HEK293 (cell line): ENCODE data around the gene CEP135.

Experiments
- HOXA7 ChIP-seq: sonication (generic); formaldehyde crosslinking; IDR thresholded peaks from 2 replicates; pipeline ENCODE4 v1.8.1; 2022; ENCODE audit warnings: missing genetic modification reagents, borderline replicate concordance
- IKZF3 ChIP-seq: fragments of 450-650 bp; IDR thresholded peaks from 2 replicates; pipeline ENCODE4 v1.5.0; 2018; ENCODE audit warnings: missing biosample characterization, mild to moderate bottlenecking, missing genetic modification characterization, moderate library complexity
- KLF9 ChIP-seq: fragments of 450-650 bp; formaldehyde crosslinking; IDR thresholded peaks from 2 replicates; pipeline ENCODE4 v1.5.1; 2016; ENCODE audit warnings: missing biosample characterization, missing genetic modification characterization, low read depth
- PBX3 ChIP-seq: sonication (generic); formaldehyde crosslinking; IDR thresholded peaks from 2 replicates; pipeline ENCODE4 v1.8.1; 2022; ENCODE audit warnings: mild to moderate bottlenecking, moderate library complexity, missing genetic modification reagents
- REPIN1 ChIP-seq: fragments of 450-650 bp; formaldehyde crosslinking; IDR thresholded peaks from 2 replicates; pipeline ENCODE4 v1.5.1; 2017; ENCODE audit warnings: missing biosample characterization, missing genetic modification characterization, low read depth
- SALL2 ChIP-seq: fragments of 450-650 bp; formaldehyde crosslinking; IDR thresholded peaks from 2 replicates; pipeline ENCODE4 v1.5.0; 2017; ENCODE audit warnings: missing biosample characterization, mild to moderate bottlenecking, missing genetic modification characterization, borderline replicate concordance
- TSHZ1 ChIP-seq: fragments of 450-650 bp; formaldehyde crosslinking; IDR thresholded peaks from 2 replicates; pipeline ENCODE4 v1.5.1; 2016; ENCODE audit warnings: missing biosample characterization, missing genetic modification characterization, borderline replicate concordance
- ZBTB1 ChIP-seq: fragments of 450-650 bp; formaldehyde crosslinking; IDR thresholded peaks from 2 replicates; pipeline ENCODE4 v1.5.1; 2016; ENCODE audit warnings: missing biosample characterization, missing genetic modification characterization
- ZBTB48 ChIP-seq: fragments of 450-650 bp; formaldehyde crosslinking; IDR thresholded peaks from 2 replicates; pipeline ENCODE4 v1.5.1; 2016; ENCODE audit warnings: missing biosample characterization, missing genetic modification characterization
- ZFP37 ChIP-seq: fragments of 450-650 bp; formaldehyde crosslinking; IDR thresholded peaks from 2 replicates; pipeline ENCODE4 v1.5.1; 2016; ENCODE audit warnings: missing biosample characterization, missing genetic modification characterization
- ZFP69B ChIP-seq: fragments of 450-650 bp; formaldehyde crosslinking; IDR thresholded peaks from 2 replicates; pipeline ENCODE4 v1.5.1; 2016; ENCODE audit warnings: missing biosample characterization, missing genetic modification characterization
- ZNF211 ChIP-seq: fragments of 450-650 bp; formaldehyde crosslinking; IDR thresholded peaks from 2 replicates; pipeline ENCODE4 v1.5.1; 2016; ENCODE audit warnings: low read depth, missing biosample characterization, missing genetic modification characterization
- ZNF221 ChIP-seq: fragments of 450-650 bp; formaldehyde crosslinking; IDR thresholded peaks from 2 replicates; pipeline ENCODE4 v1.5.1; 2017; ENCODE audit warnings: missing biosample characterization, missing genetic modification characterization, borderline replicate concordance
- ZNF404 ChIP-seq: fragments of 450-650 bp; formaldehyde crosslinking; IDR thresholded peaks from 2 replicates; pipeline ENCODE4 v1.5.1; 2017; ENCODE audit warnings: missing biosample characterization, missing genetic modification characterization
- ZNF488 ChIP-seq: fragments of 450-650 bp; formaldehyde crosslinking; IDR thresholded peaks from 2 replicates; pipeline ENCODE4 v1.5.1; 2016; ENCODE audit warnings: missing biosample characterization, missing genetic modification characterization
- ZNF501 ChIP-seq: fragments of 450-650 bp; formaldehyde crosslinking; IDR thresholded peaks from 2 replicates; pipeline ENCODE4 v1.5.1; 2016; ENCODE audit warnings: missing biosample characterization, missing genetic modification characterization
- ZNF510 ChIP-seq: fragments of 450-650 bp; formaldehyde crosslinking; IDR thresholded peaks from 2 replicates; pipeline ENCODE4 v1.5.1; 2018; ENCODE audit warnings: mild to moderate bottlenecking, missing genetic modification characterization, missing biosample characterization; ENCODE audit not compliant: insufficient replicate concordance
- ZNF514 ChIP-seq: fragments of 450-650 bp; formaldehyde crosslinking; IDR thresholded peaks from 2 replicates; pipeline ENCODE4 v1.5.1; 2016; ENCODE audit warnings: missing biosample characterization, missing genetic modification characterization
- ZNF549 ChIP-seq: fragments of 450-650 bp; IDR thresholded peaks from 2 replicates; pipeline ENCODE4 v1.5.1; 2018; ENCODE audit warnings: missing biosample characterization, missing genetic modification characterization, mild to moderate bottlenecking, inconsistent platforms, moderate library complexity
- ZNF626 ChIP-seq: fragments of 450-650 bp; sonication (Bioruptor Pico); formaldehyde crosslinking; IDR thresholded peaks from 2 replicates; pipeline ENCODE4 v1.5.1; 2018; ENCODE audit warnings: missing biosample characterization, missing genetic modification characterization, inconsistent platforms
- ZNF660 ChIP-seq: fragments of 450-650 bp; IDR thresholded peaks from 2 replicates; pipeline ENCODE4 v1.5.1; 2018; ENCODE audit warnings: missing biosample characterization, mild to moderate bottlenecking, missing genetic modification characterization
- ZNF768 ChIP-seq: fragments of 450-650 bp; formaldehyde crosslinking; IDR thresholded peaks from 2 replicates; pipeline ENCODE4 v1.5.1; 2018; ENCODE audit warnings: missing biosample characterization, mild to moderate bottlenecking, missing genetic modification characterization
- TF ChIP-seq, protein P1 (sequence below): fragments of 450-650 bp; formaldehyde crosslinking; IDR thresholded peaks from 2 replicates; pipeline ENCODE4 v1.5.1; 2016; ENCODE audit warnings: missing biosample characterization, missing genetic modification characterization, low read depth
- TF ChIP-seq, protein P2 (sequence below): fragments of 450-650 bp; formaldehyde crosslinking; IDR thresholded peaks from 2 replicates; pipeline ENCODE4 v1.5.1; 2017; ENCODE audit warnings: missing biosample characterization, mild to moderate bottlenecking, missing genetic modification characterization, moderate library complexity
- TF ChIP-seq, protein P3 (sequence below): fragments of 450-650 bp; formaldehyde crosslinking; optimal IDR thresholded peaks from 2 replicates; pipeline ENCODE3; 2016; ENCODE audit warnings: missing biosample characterization, mild to moderate bottlenecking, missing genetic modification characterization
- TF ChIP-seq, protein P4 (sequence below): fragments of 450-650 bp; formaldehyde crosslinking; IDR thresholded peaks from 2 replicates; pipeline ENCODE4 v1.5.0; 2017; ENCODE audit warnings: missing biosample characterization, missing genetic modification characterization, borderline replicate concordance

CEP135 gene

GRCh38 chr4:56048702-56049431 lies 100.1 kb downstream of the CEP135 start (continued):
- TF ChIP-seq, protein P1, sequence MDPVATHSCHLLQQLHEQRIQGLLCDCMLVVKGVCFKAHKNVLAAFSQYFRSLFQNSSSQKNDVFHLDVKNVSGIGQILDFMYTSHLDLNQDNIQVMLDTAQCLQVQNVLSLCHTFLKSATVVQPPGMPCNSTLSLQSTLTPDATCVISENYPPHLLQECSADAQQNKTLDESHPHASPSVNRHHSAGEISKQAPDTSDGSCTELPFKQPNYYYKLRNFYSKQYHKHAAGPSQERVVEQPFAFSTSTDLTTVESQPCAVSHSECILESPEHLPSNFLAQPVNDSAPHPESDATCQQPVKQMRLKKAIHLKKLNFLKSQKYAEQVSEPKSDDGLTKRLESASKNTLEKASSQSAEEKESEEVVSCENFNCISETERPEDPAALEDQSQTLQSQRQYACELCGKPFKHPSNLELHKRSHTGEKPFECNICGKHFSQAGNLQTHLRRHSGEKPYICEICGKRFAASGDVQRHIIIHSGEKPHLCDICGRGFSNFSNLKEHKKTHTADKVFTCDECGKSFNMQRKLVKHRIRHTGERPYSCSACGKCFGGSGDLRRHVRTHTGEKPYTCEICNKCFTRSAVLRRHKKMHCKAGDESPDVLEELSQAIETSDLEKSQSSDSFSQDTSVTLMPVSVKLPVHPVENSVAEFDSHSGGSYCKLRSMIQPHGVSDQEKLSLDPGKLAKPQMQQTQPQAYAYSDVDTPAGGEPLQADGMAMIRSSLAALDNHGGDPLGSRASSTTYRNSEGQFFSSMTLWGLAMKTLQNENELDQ (tag by site-specific recombination): no peak
- TF ChIP-seq KLF9 (no peak), ZNF514 (tag by site-specific recombination) (no peak), ZNF501 (tag by site-specific recombination) (0 out of 2 replicates have a peak, but pooled peaks have one; percentile 45), SALL2 (tag by site-specific recombination) (no peak), ZNF488 (tag by site-specific recombination) (no peak), ZNF404 (no peak), ZBTB1 (tag by site-specific recombination) (no peak), TSHZ1 (tag by site-specific recombination) (no peak), ZFP37 (no peak), ZFP69B (tag by site-specific recombination) (no peak), ZNF660 (tag by site-specific recombination) (no peak; the same call in 1 of the 2 replicates), ZNF221 (tag by site-specific recombination) (no peak), ZNF211 (tag by site-specific recombination) (no peak), ZNF510 (no peak), ZNF768 (tag by site-specific recombination) (no peak), ZNF549 (tag by site-specific recombination) (no peak), PBX3 (CRISPR knock-in tag) (no peak), HOXA7 (no peak), REPIN1 (no peak), ZBTB48 (peak; percentile 42; the same call in 1 of the 2 replicates), ZNF626 (tag by site-specific recombination) (no peak), IKZF3 (tag by site-specific recombination) (peak; percentile 26; the same call in 1 of the 2 replicates)
- TF ChIP-seq, protein P2, sequence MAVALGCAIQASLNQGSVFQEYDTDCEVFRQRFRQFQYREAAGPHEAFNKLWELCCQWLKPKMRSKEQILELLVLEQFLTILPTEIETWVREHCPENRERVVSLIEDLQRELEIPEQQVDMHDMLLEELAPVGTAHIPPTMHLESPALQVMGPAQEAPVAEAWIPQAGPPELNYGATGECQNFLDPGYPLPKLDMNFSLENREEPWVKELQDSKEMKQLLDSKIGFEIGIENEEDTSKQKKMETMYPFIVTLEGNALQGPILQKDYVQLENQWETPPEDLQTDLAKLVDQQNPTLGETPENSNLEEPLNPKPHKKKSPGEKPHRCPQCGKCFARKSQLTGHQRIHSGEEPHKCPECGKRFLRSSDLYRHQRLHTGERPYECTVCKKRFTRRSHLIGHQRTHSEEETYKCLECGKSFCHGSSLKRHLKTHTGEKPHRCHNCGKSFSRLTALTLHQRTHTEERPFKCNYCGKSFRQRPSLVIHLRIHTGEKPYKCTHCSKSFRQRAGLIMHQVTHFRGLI (tag by site-specific recombination): no peak
- TF ChIP-seq, protein P3, sequence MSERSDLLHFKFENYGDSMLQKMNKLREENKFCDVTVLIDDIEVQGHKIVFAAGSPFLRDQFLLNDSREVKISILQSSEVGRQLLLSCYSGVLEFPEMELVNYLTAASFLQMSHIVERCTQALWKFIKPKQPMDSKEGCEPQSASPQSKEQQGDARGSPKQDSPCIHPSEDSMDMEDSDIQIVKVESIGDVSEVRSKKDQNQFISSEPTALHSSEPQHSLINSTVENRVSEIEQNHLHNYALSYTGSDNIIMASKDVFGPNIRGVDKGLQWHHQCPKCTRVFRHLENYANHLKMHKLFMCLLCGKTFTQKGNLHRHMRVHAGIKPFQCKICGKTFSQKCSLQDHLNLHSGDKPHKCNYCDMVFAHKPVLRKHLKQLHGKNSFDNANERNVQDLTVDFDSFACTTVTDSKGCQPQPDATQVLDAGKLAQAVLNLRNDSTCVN (tag by site-specific recombination): peak; percentile 32
- TF ChIP-seq, protein P4, sequence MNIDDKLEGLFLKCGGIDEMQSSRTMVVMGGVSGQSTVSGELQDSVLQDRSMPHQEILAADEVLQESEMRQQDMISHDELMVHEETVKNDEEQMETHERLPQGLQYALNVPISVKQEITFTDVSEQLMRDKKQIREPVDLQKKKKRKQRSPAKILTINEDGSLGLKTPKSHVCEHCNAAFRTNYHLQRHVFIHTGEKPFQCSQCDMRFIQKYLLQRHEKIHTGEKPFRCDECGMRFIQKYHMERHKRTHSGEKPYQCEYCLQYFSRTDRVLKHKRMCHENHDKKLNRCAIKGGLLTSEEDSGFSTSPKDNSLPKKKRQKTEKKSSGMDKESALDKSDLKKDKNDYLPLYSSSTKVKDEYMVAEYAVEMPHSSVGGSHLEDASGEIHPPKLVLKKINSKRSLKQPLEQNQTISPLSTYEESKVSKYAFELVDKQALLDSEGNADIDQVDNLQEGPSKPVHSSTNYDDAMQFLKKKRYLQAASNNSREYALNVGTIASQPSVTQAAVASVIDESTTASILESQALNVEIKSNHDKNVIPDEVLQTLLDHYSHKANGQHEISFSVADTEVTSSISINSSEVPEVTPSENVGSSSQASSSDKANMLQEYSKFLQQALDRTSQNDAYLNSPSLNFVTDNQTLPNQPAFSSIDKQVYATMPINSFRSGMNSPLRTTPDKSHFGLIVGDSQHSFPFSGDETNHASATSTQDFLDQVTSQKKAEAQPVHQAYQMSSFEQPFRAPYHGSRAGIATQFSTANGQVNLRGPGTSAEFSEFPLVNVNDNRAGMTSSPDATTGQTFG (tag by site-specific recombination): no peak
